Femur (tissue), 1 donor: ENCODE results near the gene ZNF43.
"Not testable (repeated sequence)": the region's sequence is repeated elsewhere in the genome, so short reads cannot be mapped to it uniquely, and the experiment has no call there.

Experiments used
- DNase-seq: peaks from one replicate; pipeline ENCODE4 v3.0.0-alpha.2; 2017

Gene ZNF43

DNA sequence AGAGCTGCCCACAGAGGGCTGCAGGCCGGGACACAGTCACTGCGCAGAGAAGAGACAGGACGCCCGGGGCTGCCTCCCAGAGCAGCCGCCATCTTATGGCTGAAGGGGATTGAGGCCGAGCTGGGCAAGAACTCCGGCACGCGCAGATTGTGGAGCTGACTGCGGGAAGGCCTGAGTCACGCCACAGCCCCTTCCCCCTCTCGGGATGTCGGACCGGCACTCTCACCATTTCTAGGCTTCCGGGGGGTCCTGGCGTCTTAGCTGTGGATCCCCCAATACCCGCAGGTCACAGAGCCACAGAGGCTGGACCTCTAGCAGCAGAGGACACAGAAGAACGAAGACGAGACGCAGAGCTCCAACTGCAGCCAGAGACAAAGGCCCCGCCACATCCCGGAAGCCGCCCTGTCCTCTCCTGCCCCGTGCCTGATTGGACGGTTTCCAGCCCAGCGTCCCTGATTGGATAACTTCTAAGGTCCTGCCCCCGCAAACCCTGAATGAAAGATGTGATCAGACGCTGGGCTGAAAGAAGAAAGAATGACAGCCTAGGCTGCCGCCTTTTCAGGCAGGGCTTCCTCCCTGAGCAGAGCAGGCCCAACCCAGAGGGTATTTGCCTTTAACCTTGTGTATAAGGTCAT is at the start of gene ZNF43:
Gene ZNF43, minus strand, starts transcription at position 373 of the 635 bp plus-strand sequence. Its CDS starts 144 bp downstream, at position 229.
- DNase-seq = peak; percentile 98

DNA sequence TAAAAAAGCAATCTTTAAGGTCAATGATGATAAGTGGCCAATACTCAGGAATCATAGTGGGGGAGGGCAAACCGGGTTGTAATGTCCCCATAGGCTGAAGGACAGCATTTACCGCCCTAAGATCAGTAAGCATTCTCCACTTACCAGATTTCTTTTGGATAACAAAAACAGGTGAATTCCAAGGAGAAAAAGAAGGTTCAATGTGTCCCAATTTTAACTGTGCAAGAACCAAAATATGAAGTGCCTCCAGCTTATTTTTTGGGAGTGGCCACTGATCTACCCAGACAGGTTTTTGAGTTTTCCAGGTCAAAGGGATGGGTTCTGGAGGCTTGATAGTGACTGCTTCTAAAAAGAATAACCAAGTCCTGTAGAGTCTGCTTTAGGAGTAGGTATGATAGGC is 49.5 kb upstream of the ZNF43 start:
- DNase-seq = not testable (repeated sequence)

DNA sequence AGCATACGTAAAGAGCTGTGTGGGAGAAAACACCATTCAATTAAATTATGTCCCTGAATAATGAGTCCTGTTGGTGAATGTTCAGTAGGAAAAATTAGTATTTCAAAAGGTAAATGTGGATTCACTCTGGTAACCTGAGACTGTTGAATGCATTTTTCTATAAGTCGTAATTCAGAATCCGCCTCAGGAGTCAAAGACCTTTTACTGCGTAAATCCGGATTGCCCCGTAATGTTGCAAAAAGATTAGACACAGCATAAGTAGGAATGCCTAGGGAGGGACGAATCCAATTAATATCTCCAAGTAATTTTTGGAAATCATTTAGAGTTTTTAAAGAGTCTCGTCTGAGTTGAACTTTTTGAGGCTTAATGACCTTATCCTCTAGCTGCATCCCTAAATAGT is 48.8 kb upstream of the ZNF43 start:
- DNase-seq = not testable (repeated sequence)

DNA sequence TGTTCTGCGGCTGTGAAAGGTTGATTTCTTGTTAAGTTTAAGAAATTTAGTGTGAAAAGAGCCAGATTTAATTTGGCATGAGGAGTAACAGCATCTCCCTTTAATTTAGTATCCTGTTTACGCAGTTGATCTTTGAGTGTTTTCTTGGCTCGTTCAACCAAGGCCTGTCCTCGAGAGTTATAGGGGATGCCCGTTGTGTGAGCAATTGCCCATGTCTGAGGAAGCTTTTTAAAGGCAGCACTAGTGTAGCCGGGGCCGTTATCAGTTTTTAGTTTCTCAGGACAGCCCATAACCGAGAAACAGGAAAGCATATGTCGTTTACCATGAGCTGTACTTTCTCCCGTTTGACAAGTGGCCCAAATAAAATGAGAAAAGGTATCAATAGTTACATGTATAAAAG is 47.5 kb upstream of the ZNF43 start:
- DNase-seq = no peak

DNA sequence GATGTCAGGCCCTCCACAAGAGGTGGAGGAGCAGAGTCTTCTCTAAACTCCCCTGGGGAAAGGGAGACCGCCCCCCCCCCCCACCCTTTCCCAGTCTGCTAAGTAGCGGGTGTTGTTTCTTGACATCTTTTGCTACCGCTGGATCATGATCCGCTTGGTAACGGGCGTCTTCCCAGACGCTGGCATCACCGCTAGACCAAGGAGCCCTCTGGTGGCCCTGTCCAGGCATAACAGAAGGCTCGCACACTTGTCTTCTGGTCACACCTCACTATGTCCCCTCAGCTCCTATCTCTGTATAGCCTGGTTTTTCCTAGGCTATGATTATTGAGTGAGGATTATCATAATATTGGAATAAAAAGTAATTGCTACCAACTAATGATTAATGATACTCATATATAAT is 44.8 kb upstream of the ZNF43 start:
- DNase-seq = not testable (repeated sequence)

DNA sequence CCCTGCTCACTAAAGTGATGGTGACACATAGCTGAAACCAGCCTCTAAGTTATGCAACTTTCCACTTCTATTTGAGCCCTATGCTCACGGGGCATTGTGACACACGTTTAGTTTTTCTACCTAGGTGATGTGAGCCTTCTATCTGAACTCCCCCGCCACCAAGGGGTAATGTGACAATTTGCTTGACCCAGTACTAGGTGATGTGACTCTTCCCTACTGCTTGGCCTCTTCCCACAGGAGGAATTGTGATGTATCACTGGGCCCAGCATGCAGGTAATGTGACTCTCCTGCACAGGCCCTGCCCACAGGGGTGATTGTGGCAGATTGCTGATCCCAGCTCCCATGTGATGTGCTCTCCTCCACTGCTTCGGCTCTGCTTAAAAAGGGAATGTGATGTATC is 42.7 kb upstream of the ZNF43 start:
- no peak for DNase-seq

DNA sequence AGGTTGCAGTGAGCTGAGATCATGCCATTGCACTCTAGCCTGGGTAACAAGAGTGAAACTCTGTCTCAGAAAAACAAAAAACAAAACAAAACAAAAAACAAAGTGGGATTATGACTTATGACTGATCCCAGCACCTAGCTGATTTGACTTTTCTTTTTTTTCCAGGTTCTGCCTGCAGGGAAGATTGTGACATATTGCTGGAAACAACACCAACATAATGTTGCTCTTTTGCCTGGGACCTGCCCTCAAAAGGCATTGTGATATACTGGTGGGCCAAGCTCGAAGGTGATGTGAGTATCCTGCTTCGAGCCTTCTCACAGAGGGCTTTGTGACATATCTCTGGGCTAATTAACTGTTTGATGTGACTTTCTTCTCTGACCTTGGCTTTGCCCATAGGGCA is 42.0 kb upstream of the ZNF43 start:
- DNase-seq = no peak

DNA sequence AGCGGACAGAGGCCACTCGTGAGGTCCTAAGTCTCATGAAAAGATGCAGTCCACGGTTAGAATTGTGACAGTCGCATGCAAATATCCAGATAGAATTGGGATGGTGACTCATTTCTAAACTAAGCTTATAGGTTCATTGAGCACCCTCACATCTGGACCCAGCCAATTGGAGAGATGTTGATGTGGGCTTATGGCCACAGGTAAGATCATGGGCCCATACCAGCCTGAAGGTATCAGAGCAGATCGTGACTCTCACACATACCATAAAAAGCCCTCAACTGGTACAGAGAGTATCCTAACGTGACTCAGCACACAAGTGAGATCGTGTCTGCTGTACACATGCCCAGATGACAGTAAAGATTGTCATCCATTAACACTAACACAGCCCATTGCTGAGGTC is 40.6 kb upstream of the ZNF43 start:
- DNase-seq = not testable (repeated sequence)

DNA sequence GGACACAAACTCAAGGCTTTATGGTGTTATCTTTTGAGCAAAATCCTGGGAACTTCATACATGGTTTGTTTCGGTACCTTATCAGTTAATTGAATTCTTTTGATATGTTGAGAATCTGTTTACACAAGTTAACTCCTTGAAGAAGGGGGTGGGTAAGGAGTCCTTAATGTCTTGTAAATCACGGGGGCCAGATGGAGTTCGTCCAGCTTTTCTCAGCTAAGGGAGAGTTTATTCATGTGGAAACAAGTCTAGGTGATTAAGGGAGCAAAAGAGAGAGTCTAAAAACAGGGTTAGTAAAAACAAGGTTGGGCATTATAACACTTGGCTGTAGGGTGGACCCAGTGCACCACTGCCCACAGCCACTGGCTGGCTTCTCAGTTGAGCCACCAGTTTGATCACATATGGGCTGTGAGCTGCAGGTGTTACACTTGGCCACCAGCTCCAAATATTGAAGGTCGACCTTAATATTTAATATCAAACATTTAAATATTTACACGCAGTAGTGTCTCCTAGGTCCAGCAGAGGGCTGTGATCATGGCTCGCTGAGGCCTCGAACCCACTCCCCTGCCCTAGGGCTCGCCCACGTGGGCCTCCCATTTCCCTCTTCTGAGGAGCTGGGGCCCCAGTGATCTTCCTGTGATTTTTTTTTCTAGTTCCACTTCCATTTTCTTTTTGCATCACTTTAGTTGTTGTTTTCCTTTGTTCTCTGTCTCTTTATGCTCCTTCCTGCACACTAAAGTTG is 21.0 kb upstream of the ZNF43 start:
- DNase-seq = no peak

DNA sequence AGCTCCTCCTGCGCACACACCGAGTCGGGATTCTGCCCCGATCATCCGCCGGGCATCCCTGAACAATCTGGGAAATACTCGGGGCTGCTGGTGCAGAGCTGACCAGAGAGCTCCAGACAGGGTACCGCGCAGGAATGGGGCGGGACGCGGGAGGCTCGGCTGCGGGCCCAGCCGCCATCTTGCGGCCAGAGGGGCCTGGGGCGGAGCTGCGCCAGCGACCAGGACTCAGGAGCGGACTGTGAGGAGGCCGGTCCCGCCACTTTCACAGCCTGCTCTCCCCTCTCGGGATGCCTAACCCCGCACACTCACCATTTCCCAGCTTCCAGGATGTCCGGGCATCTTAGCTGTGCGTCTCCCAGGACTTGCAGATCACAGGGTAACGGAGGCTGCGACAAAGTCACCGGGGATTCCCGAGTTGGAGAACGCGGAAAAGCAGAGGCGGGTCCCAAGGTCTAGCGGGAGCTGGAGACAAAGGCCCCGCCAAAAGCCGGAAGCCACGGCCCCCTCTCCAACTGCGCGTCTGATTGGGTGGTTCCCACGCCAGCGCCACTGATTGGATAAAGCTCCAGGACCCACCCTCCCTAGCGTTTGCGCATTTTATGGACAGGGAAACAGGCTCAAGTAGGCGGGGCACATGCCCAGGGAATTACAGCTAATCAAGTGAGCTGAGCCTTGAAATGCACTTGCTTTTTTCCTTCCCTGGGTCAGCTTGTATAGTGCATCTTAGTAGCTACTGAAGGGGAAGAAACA is 15.8 kb upstream of the ZNF43 start:
- peak; percentile 98 for DNase-seq

DNA sequence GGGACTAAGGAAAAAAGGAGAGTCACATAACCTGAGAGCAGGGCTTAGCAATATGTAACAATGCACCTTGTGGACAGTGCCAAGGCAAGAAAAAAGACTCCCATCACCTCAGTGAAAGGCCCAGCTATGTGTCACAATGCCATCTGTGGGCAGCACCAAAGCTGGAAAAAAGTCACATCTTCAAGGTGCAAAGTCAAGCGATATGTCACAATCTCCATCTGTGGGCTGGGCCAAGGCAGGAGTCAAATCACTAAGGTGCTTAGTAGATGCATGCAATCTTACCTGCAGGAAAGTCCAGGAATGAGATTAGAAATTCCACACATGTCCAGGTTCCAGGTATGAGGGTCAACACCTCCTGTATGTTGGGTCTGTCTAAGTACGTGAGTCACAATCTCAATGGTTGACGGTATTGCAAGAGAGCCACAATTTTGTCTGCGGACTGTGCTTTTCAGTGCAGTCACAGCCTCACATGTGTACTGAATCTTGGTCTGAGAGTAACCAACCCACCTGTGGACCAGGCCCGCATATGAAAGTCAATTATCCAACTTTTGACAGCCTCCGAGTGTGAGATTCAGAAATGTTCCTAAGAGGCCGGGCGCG is 14.8 kb upstream of the ZNF43 start:
- no peak for DNase-seq

DNA sequence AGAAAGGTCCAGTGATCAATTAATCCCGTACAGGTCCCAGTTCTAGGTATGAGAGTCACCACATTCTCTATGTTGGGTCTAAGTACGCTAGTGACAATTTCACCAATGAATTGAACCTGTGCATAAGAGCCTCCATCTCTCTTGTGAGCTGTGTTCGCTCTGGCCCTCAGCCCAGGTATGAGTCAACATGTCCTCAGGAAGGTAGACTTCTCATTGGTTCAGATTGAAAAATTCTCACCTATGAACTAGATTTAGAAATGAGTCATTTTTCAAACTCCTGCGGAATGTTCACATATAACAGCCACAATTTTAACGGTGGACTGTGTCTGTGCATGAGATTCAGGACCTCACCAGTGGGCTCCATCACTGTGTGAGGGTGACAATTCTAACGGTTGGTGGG is 12.7 kb upstream of the ZNF43 start:
- DNase-seq = no peak

DNA sequence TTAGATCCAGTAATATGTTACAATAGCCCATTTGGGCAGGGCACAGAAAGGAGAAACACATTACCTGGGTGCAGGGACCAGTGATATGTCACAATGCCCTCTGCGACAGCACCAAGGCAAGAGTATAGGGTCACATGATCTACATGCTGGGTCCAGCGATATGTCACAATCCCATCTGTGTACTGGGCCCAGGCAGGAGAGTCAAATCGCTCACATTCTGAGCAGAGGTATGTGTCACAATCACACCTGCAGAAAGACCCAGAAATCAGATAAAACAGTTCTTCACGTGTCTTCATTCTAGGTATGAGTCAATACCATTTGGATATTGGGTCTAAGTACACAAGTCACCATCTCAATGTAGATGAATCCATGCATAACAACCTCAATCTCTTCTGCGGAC is 7.1 kb upstream of the ZNF43 start:
- DNase-seq = no peak

DNA sequence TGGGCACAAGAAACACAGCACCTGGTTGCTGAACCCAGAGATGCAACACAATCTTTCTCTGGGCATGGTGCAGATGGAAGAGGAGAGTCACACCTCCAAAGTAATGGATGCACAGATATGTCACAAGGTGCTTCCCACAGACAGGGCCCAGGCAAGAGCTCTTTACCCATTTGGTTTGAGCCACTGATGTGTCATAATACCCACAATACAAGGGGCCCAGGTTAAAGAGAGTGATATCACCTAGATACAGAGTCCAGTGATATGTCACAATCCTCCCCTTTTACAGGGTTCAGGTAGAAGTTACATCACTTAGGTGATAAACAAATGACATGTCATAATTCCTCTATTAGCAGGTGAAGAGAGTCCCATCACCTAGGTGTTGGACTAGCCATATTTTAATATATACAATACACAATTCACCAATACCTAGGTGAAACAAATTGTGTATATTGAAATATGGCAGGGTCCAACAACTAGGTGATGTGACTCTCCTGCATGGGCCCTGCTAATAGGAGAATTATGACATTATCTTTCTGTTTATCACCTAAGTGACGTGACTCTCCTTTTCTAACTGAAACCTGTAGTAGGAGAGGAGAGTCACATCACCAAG is 5.6 kb upstream of the ZNF43 start:
- no peak for DNase-seq

DNA sequence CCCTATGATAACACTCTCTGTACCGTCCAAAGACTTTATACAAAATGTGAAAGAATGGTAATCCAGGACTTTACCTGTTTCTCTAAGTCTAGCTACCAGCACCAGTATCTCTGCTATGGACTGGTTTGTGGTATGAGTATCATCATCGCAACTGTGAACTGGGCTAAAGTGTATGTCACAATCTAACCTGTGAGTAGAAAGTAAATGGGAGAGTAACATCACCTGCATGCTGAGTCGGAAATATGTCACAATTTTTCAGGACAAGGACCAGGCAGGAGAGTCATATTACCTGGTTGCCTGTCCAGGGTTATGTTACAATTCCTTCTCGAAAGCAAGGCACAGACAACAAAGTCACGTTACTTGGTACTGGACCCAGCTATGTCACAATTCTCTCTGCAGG is 5.1 kb upstream of the ZNF43 start:
- no peak for DNase-seq

DNA sequence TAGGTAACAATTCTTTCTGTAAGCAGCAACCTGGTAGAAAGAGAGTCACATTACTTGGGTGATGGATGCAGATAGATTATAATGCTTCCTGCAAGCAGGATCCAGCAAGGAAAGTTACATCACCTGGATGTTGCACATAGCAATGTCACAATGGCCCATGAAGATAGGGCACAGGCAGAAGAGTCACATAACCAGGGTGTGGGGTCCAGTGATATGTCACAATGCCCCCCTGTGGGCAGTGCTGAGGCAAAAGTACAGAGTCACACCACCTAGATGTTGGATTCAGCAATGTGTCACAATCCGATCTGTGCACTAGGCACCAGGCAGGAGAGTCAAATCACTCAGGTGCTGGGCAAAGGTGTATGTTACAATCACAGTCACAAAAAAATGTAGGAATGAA is 4.0 kb upstream of the ZNF43 start:
- DNase-seq = no peak

DNA sequence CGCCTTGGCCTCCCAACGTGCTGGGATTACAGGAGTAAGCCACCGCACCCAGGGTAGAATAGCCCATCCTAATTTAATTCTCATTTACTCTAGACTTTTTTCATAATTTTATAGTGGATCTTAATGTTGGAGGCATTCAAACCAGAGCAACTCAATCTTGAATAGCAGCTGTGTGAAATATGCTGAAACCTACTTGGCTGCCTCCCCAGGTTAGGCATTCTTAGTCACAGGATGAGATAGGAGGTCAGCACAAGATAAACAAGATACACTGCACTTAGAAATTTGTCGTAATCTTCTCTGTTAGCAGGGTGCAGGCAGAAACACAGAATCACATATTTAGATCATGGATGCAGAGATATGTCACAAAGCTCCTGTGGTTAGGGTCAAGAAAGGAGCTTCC is 2.7 kb upstream of the ZNF43 start:
- no peak for DNase-seq

DNA sequence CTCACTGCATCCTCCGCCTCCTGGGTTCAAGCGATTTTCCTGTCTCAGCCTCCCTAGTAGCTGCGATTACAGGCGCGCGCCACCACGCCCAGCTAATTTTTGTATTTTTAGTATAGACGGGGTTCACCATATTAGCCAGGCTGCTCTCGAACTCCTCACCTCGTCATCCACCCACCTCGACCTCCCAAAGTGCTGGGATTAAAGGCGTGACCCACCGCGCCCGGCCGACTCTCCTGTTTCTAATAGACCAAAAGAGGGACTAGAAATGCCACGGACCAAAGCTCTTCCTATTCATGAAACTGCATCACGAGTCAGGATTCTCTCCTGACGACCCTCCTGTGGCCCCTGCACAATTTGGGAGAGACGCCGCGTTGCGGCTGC is 563 bp downstream of the ZNF43 start:
- no peak for DNase-seq

DNA sequence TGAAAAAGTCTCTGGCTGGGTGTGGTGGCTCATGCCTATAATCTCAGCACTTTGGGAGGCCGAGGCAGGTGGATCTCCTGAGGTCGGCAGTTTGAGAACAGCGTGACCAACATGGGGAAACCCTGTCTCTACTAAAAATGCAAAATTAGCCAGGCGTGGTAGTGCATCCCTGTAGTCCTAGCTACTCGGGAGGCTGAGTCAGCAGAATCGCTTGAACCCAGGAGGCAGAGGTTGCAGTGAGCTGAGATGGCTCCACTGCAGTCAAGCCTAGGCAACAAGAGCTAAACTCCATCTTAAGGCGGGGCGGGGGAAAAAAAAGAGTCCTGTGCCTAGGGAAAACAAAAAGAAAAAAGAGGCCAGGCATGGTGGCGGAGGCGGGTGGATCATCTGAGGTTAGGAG is 2.2 kb downstream of the ZNF43 start:
- DNase-seq = no peak

DNA sequence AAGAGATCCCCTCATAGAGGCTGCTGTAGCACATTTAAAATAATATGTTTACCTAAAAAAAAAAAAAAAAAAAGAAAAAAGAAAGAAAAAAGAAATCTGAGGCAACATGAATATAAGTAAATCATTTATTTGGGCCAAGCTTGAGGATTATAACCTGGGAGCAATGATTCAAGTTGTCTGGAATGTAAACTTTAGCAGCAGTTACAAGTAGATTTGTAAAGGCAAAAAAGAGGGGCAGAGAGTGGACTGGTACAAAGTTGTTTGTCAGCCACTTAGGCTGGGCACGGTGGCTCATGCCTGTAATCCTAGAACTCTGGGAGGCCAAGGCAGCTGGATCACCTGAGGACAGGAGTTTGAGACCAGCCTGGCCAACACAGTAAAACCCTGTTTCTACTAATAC is 11.3 kb downstream of the ZNF43 start:
- DNase-seq = no peak

DNA sequence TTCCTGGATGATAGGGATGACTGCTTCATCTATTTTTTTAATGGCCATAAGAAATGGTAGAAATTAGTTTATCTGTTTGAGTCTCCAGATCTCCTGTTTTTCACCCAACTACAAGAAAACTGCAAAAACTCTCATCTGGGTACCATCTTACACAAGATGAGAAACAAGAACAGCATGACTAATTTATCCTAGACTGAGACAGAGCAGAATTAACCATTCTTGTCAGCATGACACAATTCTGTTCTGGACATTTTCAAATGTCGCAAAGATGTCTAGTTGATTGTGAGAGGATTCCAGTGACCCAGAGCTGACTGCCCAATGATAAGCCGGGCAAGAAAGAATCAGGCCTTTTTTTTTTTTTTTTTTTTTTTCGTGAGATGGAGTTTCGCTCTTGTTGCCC is 12.8 kb downstream of the ZNF43 start:
- DNase-seq = no peak

DNA sequence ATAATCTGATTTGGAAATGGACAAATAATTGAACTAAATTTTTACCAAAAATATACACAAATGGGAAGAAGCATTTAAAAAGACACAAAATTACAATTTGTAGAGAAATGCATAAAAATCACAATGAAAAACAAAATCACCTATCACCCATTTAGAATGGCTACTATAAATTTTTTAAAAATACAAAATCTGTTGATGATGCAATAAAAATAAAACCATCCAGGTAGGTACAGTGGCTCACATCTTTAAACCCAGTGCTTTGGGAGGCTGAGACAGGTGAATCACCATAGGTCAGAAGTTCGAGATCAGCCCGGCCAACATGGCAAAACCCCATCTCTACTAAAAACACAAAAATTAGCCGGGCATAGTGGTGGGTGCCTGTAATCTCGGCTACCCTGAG is 23.5 kb downstream of the ZNF43 start:
- DNase-seq = no peak

DNA sequence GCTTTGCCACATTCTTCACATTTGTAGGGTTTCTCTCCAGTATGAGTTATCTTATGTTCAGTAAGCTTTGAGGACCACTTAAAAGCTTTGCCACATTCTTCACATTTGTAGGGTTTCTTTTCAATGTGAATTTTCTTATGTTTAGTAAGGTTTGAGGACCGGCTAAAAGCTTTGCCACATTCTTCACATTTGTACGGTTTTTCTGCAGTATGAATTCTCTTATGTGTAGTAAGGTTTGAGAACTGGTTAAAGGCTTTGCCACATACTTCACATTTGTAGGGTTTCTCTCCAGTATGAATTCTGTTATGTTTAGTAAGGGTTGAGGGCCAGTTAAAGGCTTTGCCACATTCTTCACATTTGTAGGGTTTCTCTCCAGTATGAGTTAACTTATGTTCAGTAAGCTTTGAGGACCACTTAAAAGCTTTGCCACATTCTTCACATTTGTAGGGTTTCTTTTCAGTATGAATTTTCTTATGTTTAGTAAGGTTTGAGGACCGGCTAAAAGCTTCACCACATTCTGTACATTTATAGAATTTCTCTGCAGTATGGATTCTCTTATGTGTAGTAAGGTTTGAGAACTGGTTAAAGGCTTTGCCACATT is 27.5 kb downstream of the ZNF43 start:
- DNase-seq = not testable (repeated sequence)
